ENCODE measurements around the gene PEAK3. TPM values are rescaled to one million over a fixed set of nuclear protein-coding genes. Genes with fewer than 3 reads are reported as not detected.

PEAK3 gene
- polyA plus RNA-seq, 1 experiment, result not detected

DNA sequence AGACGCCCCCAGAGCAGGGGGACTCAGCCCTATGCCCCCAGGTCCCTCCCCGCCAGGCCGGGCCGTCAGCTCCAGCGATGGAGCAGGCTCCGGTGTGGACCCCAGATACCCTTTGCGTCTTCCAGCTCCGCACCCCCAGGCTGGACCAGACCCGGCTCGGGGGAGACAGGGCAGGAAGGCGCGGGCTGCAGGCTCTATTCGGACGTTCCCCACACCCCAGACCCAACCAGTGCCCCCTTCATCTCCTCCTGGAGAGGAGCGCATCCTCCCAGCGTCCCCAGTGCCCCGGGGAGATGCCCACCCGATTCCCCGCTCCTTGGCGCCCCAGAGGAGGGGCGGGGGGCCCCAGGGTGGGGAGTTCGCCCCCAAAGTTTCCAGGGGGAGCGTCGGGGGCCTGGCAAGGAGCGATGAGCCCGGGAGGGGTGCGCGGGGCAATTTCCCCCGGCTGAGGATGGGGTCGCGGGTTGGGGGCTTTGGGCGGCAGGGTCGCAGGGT lies 25.6 kb upstream of the PEAK3 start:
- H3K4me3 ChIP-seq (ENCODE audit: low read depth, low read length), result no peak overlapping the region
- no peaks in the 10 kb centered on the region for H3K36me3 ChIP-seq (ENCODE audit: control insufficient read depth, insufficient read depth, low read length)
- no peak for DNase-seq (ENCODE audit: low read depth)
- ChIA-PET CTCF (interaction anchor here (0.9 kb wide), 1 partner anchor 8 kb away, joined by 3 read pairs; no protein-coding TSS in a partner anchor), POLR2A (no interaction called here)
- peaks cover 12% of the 10 kb centered on the region for H3K27me3 ChIP-seq (ENCODE audit: control insufficient read depth, insufficient read depth, low read length)
- TF ChIP-seq, protein P1, sequence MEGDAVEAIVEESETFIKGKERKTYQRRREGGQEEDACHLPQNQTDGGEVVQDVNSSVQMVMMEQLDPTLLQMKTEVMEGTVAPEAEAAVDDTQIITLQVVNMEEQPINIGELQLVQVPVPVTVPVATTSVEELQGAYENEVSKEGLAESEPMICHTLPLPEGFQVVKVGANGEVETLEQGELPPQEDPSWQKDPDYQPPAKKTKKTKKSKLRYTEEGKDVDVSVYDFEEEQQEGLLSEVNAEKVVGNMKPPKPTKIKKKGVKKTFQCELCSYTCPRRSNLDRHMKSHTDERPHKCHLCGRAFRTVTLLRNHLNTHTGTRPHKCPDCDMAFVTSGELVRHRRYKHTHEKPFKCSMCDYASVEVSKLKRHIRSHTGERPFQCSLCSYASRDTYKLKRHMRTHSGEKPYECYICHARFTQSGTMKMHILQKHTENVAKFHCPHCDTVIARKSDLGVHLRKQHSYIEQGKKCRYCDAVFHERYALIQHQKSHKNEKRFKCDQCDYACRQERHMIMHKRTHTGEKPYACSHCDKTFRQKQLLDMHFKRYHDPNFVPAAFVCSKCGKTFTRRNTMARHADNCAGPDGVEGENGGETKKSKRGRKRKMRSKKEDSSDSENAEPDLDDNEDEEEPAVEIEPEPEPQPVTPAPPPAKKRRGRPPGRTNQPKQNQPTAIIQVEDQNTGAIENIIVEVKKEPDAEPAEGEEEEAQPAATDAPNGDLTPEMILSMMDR (IDR thresholded peaks at IDR 0.05; ENCODE audit: insufficient read depth, low read depth, low read length), result no peak

GRCh38 chr19:2306971-2307370 lies 25.0 kb upstream of the PEAK3 start:
- Histone ChIP-seq H3K4me3 (ENCODE audit: low read depth, low read length) (no peak overlapping the region), H3K27me3 (ENCODE audit: control insufficient read depth, insufficient read depth, low read length) (peaks cover 8% of the 10 kb centered on the region), H3K36me3 (ENCODE audit: control insufficient read depth, insufficient read depth, low read length) (no peaks in the 10 kb centered on the region)
- TF ChIP-seq, protein P1 (IDR thresholded peaks at IDR 0.05; ENCODE audit: insufficient read depth, low read depth, low read length), result no peak
- POLR2A ChIA-PET, result no interaction called here
- DNase-seq (ENCODE audit: low read depth), result no peak
- CTCF ChIA-PET, result interaction anchor here (0.9 kb wide), 1 partner anchor 9 kb away, joined by 3 read pairs; no protein-coding TSS in a partner anchor

GRCh38 chr19:2306281-2306806 lies 24.4 kb upstream of the PEAK3 start:
- CTCF ChIA-PET, result interaction anchor here (0.9 kb wide), 2 partner anchors 9 to 31 kb away, joined by 3 read pairs; no protein-coding TSS in a partner anchor
- peaks cover 8% of the 10 kb centered on the region for H3K27me3 ChIP-seq (ENCODE audit: control insufficient read depth, insufficient read depth, low read length)
- POLR2A ChIA-PET, result no interaction called here

DNA sequence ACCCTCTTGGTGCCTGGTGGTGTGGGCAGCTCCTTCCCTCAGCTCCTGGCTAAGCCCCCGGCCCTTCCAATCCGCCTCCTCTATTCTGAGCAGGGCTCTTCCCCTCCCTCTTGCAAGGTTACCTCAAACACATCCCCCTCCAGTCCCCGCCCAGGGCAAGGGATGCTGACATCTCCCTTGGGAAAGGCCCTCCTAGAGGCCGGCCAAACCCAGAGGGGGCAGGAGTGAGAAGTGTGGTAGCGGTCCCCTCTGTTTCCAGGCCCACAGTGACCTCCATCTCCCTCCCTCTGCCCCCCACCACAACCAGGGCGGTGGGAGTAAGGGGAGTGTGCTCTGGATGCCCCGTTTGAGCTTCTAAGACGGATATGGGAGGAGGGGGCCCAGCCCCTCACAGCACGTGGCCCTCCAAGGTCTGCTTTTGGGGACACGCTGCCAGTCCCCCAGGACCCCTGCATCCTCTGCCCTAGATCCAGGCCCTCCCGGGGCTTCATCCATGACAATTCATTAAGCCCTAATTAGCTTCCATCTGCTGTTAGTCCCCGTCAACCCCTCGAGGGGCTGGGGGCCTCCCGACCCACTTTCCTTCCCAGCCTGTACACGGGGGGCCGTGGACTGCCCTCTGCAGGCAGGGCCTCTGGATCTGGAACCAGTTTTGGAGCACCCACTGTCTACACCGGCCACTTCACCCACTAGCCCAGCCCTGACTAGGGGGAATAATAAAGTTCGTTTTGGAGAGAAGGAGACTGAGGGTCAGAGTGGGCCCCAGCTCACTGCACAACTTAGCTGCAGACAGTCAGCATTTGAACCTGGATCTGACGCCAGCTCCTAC lies 23.7 kb upstream of the PEAK3 start:
- CTCF ChIA-PET, result interaction anchor here (0.6 to 0.9 kb wide), 2 partner anchors 32 to 92 kb away, joined by 3 read pairs; no protein-coding TSS in a partner anchor
- no peak overlapping the region for H3K4me3 ChIP-seq (ENCODE audit: low read depth, low read length)
- H3K36me3 ChIP-seq (ENCODE audit: control insufficient read depth, insufficient read depth, low read length), result no peaks in the 10 kb centered on the region
- H3K27me3 ChIP-seq (ENCODE audit: control insufficient read depth, insufficient read depth, low read length), result peaks cover 8% of the 10 kb centered on the region
- TF ChIP-seq, protein P1 (IDR thresholded peaks at IDR 0.05; ENCODE audit: insufficient read depth, low read depth, low read length), result no peak
- POLR2A ChIA-PET, result no interaction called here
- no peak for DNase-seq (ENCODE audit: low read depth)

More at GRCh38 chr19:2306281-2306806, 24.4 kb upstream of the PEAK3 start:
- no peak for DNase-seq (ENCODE audit: low read depth)
- Histone ChIP-seq H3K4me3 (ENCODE audit: low read depth, low read length) (no peak overlapping the region), H3K36me3 (ENCODE audit: control insufficient read depth, insufficient read depth, low read length) (no peaks in the 10 kb centered on the region)
- TF ChIP-seq, protein P1 (IDR thresholded peaks at IDR 0.05; ENCODE audit: insufficient read depth, low read depth, low read length), result no peak

GRCh38 chr19:2303211-2303798 lies 21.3 kb upstream of the PEAK3 start:
- TF ChIP-seq, protein P1 (IDR thresholded peaks at IDR 0.05; ENCODE audit: insufficient read depth, low read depth, low read length), result no peak
- CTCF ChIA-PET, result interaction anchor here (1.2 kb wide), 1 partner anchor 28 kb away, joined by 3 read pairs; no protein-coding TSS in a partner anchor
- no peak for DNase-seq (ENCODE audit: low read depth)
- Histone ChIP-seq H3K4me3 (ENCODE audit: low read depth, low read length) (no peak overlapping the region), H3K36me3 (ENCODE audit: control insufficient read depth, insufficient read depth, low read length) (no peaks in the 10 kb centered on the region), H3K27me3 (ENCODE audit: control insufficient read depth, insufficient read depth, low read length) (peaks cover 6% of the 10 kb centered on the region)
- POLR2A ChIA-PET, result no interaction called here

Data from BJ (cell line).